SH-SY5Y (cell line): ENCODE data around the gene SULT4A1.

Experiments
- GATA2 ChIP-seq: IDR thresholded peaks from 2 replicates; pipeline ENCODE4 v1.6.1; 2011; ENCODE audit warnings: mild to moderate bottlenecking, low read depth, low read length
- GATA3 ChIP-seq: IDR thresholded peaks from 2 replicates; pipeline ENCODE4 v1.6.1; 2011; ENCODE audit warnings: low read depth, mild to moderate bottlenecking, low read length, moderate library complexity

DNA sequence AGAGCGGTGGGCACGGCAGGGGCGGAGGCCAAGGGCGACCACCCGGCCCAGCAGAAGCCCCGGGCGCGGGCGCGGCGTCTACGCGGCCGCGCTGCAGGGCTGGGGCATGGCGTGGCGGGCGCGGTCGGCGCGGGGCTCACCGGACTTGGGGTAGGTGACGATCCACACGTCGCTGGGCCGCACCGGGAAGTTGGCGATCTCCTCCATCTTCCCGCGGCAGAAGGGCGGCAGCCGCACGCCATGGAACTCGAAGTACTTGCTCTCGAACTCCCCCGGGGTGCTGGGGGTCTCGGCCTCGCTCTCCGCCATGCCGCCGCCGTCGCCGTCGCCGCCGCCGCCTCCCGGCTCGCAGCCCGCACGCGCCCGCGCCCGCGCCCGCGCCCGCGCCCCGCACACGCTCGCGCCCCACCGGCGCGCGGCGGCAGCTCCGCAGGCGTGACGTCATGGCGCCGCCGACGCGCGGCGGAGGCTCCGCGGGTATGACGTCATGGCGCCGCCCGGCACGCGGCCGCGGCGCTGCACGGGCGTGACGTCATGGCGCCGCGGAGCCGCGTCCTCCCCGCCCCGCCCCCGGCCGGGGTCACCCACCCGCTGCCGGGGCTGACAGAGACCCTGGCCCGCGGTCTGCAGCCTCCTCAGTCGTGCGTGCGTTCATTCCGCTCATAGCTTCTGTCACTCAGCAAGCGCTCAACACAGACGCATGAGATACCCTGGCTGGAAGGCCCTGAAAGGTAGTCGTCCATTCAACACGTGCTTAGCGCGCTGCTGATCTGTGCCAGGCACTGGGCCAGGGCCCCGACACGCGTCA lies at the start of gene SULT4A1:
- TF ChIP-seq GATA2 (no peak), GATA3 (no peak)
